Embryonic facial prominence (tissue), 1 donor: ENCODE data around the gene CSNK2A1.
"Not testable (repeated sequence)": the region's sequence is repeated elsewhere in the genome, so short reads cannot be mapped to it uniquely, and the experiment has no call there.

ENCODE experiments used
- DNase-seq: peaks from one replicate; pipeline ENCODE4 v3.0.0-alpha.2; 2016; ENCODE audit errors: extremely low spot score

The CSNK2A1 gene

DNA sequence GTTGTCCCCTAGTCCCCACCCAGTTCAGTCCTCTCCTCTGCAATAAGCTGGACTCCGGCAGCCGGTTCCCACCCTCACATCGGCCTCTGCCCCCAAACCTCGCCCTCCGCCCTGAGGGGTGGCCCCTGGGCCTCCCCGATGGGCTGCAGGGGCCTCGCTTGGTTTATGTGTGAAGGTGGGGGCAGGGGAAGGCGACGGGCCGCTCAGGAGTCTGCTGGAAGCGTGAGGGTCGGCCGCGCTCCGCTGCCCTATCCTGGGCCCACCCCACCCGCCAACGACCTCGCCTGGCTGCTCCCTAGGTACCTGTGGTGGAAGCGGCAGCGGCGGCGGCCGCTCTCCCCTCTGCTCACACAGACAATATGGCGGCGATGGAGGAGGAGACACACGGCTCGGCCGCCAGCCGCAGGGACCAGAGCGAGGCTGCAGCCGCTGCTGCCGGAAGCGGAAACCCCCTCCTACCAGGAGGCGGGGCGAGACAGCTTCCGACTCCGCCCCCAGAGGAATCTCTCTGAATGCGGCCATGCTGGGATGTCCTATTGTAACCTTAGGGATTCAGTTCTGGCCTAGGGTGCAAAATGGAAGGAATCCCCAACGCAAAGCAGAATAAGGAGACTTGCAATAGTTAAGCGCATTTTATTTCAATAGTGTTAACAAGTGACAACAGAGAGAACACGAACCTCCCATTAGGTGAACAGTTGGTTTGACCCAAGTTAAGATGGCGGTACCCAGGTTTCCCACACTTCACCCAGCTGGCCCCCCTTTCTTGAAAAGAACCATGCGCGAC lies at the start of gene CSNK2A1:
CSNK2A1 (minus strand) TSS at position 422 of the 784 bp plus-strand sequence. CDS start 35,239 bp downstream, outside the sequence.
- DNase-seq, result peak; percentile 91

DNA sequence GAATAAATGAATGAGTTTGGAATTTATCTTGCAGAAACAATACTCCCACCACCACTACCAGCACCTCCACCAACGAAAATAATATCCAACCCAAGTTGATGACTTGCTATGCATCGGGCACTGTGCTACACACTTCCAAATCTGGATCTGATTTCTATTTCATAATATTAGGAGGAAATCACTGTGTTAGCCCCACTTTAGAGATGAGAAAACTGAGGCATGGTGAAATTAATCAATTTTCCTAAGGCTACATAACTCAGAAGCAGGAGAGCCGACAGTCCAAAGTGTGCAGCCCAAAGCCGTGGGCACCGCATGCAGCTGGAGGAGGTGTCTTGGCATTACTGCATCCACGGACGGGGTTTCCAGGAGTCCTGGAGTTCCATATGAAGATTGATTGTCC lies 48.9 kb upstream of the CSNK2A1 start:
- DNase-seq, result no peak

DNA sequence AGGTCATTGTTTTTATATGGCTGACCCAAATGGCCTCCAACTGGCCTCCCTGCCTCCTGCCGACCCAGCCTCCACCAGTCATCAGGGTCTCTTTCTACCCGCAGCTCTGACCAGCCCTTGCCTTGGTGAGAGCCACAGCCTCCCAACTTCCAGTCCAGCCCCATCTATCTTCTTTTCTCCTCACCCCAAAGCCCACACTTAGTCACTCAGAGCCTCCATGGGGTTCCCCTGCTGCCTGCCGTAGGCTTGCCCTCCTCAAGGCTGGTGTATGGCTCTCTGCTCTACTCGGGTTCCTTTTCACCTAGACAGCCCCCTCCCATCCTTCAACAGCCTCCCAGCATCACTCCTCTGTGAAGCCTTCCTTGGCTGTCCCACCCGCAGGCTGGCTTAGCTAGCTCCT lies 48.4 kb upstream of the CSNK2A1 start:
- DNase-seq, result no peak

DNA sequence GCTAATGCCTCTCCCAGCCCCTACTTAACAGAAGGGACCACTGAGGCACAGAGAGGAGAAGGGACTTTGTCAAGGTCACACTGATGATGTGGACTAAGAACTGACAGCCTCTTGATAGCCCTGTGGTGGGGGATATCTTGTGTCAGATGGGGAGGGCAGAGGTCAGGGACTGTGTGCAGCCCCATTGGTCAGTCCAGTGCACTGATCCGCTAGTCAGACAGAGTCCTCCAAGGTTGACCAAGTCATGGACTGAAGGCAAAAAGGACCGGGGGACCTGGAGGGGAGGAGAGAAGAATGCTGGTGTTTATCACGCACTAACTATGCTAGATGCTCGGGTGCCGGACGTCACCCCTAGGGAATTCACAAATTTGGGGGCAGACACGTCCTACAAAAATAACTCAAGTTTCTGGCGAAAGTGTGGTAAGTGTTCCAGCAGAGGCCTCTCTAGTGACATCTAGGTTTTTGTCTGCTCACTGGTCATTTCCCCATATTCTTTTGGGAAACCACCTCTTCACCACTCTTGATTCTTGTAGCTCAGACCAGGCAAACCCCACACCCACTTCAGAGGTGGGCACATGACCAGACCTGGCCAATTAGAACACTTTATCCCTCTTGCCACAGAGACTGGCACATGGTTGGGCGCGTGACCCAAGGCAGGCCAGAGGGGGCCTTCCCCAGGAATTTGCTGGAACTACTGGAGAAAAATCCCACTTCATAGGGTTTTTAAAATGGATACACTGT lies 45.5 kb upstream of the CSNK2A1 start:
- DNase-seq, result no peak

DNA sequence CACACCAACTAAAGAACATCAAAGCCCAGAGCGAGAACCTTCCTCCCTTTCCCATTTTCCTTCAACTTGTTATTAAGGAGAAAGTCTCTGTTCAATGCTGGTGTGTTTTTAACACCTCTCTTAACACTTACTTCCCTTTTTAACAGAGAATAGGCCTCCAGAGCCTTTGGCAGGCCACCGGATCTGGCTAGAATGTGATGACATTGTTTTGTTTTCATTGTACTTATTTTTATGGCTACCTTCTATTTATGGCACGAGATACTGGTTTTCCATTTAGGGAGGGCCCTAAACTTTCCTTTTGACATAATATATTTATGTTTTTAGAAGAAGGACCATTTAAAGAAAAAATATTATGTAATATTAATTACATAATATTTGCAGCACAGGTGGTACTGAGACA lies 44.9 kb upstream of the CSNK2A1 start:
- DNase-seq, result no peak

DNA sequence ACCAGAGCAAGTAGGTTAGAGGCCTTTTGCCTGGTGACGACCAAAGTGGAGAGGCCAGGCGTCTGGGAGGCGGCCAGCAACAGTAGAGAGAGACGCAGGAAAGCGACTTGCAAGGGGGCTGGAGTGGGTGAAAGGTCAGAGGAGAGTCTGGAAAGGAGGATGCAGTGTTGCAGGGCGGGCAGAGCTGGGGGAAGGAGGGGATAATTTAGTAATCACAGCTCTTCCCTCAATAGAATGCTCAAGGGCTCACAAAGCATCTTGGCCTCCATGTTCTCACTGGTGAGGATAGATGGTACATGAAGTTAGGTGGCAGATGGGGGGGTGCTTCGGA lies 41.3 kb upstream of the CSNK2A1 start:
- DNase-seq, result no peak

DNA sequence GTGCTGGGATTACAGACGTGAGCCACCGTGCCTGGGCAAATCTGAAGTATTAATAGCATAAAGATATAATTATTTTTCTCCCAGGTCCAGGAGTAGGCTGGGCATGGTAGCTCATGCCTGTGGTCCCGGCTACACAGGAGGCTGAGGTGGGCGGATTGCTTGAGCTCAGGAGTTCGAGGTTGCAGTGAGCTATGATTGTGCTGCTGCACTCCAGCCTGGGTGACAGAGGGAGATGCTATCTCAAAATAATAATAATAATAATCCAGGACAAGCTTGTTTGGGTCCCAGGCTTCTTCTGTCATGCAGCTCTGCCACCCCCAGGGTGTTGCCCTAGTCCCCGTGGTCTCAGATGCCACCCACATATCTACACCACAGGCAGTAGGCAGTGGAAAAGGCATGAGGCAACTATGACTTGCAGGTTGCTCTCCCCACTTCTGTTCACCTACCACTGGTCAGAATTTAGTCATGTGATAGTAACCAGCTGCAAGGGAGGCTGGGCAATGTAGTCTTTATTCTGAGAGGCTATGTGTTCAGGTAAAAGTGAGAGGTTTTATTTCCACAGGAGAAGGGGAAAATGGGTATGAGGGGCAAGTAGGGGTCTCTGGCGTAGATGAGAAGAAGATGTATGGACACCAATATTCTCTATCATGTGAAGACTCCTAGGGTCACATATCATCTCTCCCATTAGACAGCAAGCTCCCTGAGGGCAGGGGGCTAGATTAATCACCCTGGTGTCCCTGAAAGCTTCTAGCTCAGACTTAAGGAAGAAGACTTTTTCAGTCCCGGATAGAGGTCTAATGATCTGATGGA lies 40.8 kb upstream of the CSNK2A1 start:
- DNase-seq, result no peak

DNA sequence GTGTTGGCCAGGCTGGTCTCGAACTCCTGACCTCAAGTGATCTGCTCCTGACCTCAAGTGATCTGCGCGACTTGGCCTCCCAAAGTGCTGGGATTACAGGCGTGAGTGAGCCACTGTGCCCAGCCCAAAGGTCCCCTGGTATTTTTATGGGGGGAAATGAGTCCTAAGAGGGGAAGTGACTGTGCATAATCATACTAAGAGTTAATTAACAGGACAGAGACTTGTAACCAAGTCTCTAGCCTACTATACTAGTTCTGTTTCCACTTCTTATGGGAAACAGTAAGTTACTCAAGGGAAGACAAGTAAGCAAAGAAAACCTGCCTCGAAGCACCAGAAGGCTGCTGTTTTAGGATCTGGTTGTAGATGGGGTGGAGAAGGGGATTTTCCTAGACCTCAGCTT lies 38.6 kb upstream of the CSNK2A1 start:
- no peak for DNase-seq

DNA sequence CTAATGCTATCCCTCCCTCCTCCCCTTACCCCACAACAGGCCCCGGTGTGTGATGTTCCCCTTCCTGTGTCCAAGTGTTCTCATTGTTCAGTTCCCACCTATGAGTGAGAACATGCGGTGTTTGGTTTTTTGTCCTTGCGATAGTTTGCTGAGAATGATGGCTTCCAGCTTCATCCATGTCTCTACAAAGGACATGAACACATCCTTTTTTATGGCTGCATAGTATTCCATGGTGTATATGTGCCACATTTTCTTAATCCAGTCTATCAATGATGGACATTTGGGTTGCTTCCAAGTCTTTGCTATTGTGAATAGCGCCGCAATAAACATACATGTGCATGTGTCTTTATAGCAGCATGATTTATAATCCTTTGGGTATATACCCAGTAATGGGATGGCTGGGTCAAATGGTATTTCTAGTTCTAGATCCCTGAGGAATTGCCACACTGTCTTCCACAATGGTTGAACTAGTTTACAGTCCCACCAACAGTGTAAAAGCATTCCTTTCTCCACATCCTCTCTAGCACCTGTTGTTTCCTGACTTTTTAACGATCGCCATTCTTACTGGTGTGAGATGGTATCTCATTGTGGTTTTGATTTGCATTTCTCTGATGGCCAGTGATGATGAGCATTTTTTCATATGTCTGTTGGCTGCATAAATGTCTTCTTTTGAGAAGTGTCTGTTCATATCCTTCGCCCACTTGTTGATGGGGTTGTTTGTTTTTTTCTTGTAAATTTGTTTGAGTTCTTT lies 35.5 kb upstream of the CSNK2A1 start:
- not testable (repeated sequence) for DNase-seq

DNA sequence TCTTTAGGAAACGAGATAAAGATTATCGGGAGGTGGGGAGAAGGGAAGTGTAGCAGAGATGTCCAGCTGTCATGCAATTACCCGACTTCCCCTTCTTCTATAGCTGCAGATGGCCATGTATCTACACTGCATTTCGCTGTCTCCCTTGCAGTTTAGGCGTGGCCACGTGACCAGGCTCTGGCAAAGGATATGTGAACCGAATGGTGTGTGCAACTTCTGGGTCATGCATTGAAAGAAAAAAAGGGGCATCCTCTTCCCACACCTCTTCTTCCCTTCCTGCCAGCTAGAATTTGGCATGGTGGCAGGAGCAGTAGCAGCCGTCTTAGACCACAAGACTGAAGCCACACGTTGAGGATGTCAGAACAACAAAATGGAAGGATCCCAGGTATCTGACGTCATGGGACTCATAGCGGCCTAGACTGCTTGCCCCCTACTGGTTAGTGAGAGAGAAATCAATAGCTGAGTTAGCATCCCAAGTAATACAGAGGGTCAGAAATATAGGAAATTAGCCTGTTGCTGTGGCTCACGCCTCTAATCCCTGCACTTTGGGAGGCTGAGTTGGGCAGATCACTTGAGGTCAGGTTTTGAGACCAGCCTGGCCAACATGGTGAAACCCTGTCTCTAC lies 33.7 kb upstream of the CSNK2A1 start:
- no peak for DNase-seq

DNA sequence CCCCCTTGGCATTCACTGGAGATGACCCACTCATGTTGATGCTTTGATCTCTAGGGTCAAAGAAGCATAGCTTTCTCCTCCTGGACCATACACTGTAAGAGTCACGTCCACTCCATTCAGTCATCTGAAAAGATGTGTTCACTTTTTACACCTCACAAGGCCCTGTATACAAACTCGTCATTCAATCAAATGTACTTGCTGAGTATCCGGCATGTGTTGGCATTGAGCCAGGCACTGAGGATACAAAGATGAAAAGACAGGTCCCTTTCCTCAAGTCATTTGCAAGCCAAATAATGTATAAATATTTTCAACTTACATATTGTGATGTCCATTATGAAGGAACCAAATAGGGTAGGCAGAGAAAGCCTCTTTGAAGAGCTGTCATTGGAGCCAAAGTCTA lies 32.6 kb upstream of the CSNK2A1 start:
- DNase-seq, result no peak

DNA sequence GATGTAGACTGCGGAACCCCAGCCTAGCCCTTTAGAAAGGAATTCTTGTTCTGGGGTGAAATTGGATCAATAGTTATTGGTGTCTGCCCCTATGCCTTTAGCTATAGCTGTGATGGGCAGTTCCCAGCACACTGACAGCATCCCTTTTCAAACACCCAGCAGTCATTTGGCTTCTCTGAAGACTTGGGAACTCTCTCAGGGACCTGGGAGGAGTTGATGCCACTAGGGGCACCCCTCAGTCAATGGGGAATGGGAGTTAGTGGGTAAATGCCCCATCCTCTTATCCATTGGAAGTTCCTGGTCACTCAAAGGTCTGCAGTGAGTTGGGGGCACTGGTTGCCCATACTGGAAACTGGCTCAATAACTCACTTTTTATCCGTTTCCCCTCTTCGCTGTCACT lies 31.6 kb upstream of the CSNK2A1 start:
- no peak for DNase-seq

DNA sequence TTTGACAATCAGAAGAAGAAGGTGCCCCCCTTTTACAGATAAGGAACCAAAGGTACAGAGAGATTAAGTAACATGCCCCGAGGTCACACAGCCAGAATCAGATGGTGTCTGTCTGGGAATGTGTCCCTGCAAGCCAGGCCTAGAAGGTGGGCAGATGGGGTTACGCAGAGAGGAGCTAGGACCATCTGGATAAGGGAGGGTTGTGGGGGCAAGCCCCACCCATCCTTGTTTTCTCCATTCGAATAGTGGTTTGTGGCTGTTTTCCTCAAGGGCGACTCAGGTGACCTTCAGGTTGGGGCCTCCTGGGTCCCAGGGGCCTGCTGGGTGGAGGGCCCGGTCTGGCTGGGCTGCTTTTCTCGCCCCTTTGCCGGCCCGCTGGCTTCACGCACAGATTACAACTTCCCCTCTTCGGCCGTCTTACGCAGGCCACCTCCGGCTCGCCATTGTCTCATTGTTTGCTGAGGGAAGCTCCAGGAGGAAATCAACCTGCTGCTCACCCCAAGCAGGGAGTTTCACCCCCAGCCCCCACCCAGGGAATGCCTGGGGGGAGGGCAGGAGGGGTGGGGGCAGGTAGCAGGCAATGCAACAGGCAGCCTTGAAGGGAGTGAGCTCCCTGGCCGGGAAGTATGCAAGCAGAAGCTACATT lies 30.8 kb upstream of the CSNK2A1 start:
- no peak for DNase-seq

DNA sequence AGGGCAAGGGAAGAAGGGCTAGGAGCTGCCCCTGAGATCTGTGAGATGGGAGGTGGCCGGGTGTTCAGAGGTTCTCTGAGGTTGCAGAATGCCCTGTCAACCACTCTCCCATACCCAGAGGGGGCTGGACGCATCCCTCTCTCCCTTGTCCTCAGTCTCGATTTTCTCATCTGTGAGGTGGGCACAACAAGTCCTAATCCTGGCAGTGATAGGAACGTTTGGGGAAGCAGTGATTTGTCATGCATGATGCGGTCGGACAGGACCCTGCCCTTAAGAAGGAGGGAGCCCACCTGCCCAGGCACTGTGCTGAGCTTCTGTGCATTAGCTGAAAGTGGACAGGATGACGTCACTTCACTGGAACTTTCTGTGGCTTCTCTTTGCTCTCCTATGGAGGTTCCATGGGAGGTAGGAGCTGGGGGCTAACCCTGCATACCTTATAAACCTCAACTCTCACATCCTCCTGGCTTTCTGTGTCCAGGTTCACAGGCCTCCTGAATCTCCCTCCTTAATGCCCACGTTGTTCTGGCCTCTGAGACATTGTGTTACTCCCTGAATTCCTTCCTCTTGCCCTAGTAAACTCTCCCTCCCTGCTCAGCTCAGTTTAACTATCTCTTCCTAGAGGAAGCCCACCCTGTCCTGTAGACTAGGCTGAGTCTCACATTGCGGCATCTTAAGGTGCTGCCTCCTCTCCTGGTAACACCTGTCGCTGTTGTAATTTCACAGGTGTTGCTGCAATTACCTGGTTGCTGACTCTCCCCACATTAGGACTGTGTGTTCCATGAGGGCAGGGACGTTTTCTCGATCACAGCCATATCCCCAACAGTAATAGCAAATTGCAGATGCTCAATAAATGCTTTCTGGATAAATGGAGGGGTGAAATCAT lies 30.1 kb upstream of the CSNK2A1 start:
- DNase-seq, result no peak

DNA sequence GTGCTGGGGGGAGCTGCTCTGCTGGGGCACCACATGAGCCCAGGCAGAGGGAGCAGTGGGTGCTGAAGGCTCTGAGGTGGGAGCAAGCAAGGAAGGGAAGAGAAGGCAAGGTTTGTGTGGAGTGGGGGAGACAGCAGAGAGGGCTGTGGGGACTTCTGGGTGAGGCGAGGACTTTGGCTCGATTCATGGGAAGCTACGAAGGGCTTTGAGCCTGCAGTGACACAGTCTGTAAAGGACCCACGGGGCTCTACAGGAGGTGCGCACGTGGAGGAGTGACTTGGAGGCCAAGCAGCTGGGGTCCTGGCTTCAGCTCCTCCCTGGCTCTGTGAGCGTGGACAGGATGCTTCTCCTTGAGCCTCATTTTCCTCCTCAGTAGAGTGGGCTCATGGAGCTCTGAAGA lies 29.1 kb upstream of the CSNK2A1 start:
- no peak for DNase-seq

DNA sequence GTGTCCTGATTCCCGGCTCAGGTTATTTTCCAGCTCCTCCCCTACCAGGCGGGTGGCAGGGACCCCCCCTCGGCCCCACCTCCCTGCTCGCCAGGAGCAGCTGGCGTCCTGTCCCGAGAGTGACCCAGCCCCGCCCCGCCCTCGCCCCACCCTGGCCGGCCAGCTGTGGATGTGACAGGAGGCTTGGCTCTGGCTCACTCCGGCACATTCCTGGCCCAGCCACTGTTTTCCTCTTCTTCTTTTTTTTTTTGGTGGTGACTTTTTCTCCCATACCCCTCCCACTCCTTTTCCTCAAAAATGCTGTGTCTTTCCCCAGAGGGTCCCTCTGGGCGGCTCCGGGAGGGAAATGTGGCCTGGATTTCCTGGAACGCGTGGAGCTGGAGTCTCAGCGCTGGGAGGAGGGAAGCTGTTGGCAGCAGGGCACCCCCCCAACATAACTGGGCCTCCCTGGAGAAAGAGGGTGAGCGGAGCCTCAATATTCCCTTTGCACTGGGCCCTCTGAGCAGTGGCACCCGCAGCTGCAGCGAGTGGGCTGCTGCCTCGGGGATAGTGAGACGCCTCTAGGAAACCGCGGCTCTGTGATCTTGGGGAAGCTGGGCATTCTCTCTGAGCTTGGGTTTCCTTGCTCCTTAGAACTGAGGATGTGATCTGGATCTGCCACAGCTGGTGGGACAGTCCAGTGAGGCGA lies 28.3 kb upstream of the CSNK2A1 start:
- peak; percentile 25 for DNase-seq

DNA sequence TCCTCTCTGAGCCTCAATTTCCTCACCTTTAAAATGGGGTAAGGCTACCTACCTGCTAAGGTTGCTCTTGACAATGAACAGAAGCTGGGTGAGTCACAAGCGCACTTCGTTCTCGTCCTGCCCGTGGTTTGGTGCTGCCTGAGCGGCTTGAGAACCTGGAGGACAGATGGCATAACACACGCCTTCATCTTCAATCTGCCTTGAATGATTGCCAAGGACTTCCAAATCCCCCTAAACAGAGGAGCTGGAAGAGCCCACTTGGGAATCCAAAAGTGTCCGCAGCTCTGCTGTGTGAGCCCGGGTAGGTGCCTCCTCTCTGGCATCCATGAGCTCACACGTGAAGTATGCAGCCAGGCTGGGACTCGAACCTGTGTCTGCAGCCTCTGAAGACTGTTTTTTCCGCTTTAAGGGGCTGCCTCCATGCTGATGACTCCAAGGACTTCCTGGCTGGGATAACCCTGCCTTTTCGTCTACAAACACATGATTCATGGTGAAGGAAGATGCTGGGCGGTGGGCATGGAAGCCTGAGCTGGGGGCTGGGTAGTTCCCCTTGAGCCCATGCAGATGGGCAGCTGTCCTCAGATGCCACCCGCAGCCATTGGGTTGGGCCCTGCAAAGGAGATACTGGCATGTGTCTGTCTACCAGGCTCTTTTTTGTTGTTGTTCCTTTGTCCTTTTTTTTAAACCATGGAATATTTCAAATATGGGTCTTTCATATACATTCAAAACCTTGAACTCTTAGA lies 25.3 kb upstream of the CSNK2A1 start:
- DNase-seq, result no peak

DNA sequence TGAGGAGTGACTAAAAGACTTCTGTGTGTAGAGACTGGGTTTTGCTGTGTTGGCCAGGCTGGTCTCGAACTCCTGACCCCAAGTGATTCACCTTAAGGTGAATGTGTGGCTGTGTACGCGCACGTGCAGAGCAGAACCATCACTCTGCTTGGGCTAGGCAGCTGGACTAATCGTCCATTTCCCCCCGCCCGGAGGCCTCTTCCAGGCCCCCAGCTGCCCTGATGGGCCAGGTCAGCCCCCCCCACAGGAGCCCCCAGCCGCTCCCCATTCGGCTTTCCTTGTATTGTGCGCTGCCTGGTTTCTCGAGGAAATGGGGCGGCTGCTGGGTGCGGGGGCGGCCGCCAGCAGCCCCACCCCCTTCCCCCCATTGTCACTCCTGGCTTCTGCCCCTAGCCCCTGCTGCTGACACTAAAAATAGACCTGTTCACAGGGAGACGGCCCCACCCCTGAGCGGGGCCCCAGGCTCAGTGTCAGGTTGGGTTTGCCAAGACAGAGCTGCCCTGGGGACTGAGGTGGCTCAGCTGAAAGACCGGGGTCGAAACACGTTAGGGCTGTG lies 24.6 kb upstream of the CSNK2A1 start:
- DNase-seq, result no peak
